HG02973 (cell line): ENCODE measurements around the gene STAB1.
"Not testable (repeated sequence)": the region's sequence is repeated elsewhere in the genome, so short reads cannot be mapped to it uniquely, and the experiment has no call there.

Source experiments
- ATAC-seq: cut with Tn5 transposase; IDR thresholded peaks from one replicate; pipeline ENCODE4 v1.9.1; 2021; ENCODE audit warnings: moderate library complexity; ENCODE audit not compliant: unreplicated experiment

The STAB1 gene

DNA sequence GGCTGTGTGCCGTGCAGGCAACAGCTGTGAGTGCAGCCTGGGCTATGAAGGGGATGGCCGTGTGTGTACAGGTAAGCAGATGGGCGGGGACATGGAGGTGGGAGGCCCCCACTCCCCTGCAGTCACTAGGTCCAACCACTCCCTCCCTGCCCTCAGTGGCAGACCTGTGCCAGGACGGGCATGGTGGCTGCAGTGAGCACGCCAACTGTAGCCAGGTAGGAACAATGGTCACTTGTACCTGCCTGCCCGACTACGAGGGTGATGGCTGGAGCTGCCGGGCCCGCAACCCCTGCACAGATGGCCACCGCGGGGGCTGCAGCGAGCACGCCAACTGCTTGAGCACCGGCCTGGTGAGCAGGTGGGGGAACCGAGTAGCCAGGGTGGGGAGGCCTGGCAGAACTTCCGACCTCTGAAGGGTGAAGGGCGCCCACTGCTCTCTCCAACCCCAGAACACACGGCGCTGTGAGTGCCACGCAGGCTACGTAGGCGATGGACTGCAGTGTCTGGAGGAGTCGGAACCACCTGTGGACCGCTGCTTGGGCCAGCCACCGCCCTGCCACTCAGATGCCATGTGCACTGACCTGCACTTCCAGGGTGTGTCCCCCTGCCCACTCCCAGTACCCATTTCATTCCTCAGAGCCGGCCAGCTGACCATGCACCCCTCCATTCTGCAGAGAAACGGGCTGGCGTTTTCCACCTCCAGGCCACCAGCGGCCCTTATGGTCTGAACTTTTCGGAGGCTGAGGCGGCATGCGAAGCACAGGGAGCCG is 26.9 kb downstream of the STAB1 start:
- ATAC-seq, result no peak

DNA sequence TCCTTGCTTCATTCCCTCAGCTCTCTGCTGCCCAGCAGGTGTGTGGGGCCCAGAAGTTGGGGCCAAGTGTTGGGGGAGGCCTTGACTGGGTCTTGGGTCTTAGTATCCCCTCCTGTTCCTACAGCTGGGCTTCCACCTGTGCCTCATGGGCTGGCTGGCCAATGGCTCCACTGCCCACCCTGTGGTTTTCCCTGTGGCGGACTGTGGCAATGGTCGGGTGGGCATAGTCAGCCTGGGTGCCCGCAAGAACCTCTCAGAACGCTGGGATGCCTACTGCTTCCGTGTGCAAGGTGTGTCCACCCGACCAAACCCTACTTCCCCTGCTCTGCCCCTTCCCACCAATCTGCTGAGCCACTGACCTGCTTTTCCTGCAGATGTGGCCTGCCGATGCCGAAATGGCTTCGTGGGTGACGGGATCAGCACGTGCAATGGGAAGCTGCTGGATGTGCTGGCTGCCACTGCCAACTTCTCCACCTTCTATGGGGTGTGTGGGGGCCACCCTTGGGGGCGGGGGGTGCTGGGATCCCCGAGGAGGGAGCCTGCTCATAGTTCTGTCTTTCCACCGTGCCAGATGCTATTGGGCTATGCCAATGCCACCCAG is 27.6 kb downstream of the STAB1 start:
- no peak for ATAC-seq

DNA sequence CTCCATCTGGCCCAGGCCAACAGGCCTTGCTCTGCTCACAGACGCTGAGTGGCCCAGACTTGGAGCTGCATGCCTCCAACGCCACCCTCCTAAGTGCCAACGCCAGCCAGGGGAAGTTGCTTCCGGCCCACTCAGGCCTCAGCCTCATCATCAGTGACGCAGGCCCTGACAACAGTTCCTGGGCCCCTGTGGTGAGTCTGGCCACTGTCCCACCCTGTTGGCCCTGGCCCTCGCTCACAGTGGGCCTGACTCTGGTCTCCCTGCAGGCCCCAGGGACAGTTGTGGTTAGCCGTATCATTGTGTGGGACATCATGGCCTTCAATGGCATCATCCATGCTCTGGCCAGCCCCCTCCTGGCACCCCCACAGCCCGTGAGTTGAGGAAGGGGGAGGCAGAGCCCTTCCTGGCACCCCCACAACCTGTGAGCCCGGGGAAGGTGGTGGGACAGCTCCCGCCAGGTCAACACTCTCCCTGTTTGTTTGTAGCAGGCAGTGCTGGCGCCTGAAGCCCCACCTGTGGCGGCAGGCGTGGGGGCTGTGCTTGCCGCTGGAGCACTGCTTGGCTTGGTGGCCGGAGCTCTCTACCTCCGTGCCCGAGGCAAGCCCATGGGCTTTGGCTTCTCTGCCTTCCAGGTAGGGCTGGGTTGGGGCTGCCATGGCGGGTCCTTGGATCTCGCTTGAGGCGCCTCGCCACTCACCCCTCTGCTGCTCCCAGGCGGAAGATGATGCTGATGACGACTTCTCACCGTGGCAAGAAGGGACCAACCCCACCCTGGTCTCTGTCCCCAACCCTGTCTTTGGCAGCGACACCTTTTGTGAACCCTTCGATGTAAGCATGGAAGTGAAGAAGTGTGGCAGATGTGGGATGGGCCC is 28.5 kb downstream of the STAB1 start:
- ATAC-seq, result no peak

DNA sequence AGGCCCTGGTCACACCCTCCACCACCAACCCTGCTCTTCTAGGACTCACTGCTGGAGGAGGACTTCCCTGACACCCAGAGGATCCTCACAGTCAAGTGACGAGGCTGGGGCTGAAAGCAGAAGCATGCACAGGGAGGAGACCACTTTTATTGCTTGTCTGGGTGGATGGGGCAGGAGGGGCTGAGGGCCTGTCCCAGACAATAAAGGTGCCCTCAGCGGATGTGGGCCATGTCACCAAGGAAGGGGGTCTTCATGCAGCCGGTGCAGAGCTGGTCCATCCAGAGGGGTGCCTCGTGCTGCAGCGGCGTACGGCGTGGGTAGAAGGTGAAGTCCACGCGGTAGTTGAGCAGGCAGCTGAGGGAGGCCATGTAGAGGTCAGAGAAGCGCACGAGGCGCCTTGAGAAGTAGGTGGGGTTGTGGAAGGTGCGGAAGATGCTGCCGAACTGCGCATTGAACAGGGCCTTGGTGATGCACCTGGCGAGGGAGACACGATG is 29.2 kb downstream of the STAB1 start:
- ATAC-seq, result no peak

DNA sequence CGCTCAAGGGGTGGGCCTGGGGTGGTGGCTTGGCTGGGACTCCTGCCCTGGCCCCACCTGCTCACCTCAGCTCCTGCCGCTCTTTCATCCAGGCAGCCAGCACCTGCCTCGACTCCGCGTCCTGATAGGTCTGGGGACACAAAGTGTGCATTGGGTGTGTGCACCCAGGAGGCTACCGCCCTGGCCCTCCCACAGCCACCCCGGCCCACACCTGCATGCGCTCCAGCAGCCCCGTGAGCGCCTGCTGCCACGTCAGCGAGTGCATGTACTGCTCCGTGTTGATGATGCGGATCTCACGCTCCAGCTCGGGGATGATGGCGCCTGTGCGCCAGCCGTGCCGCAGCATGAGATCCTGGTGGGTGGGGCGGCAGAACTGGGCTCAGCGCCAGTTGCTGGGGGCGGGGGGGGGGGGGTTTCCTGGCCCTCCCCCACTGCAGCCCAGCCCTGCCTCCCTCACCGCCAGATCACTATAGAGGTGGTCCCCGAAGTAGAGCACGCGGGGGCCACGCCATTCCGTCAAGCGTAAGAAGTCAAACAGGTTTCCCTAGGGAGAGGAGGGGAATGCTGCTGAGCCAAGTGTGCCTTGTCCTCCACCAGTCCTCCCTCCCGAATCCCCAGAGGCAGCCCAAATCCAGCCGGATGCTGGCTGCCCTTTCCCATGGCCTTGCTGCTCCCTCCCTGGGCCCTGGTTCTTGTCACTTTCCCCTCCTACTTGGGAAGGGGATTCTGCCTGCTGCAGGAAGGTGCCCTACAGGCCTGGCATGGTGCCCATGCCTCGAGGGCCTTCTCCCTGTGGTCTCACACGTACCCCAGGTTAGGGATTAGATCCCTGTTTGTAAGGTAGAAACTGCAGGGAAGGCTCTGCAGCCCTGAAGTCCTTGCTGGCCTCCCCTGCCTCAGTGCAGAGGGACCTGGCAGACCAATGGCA is 29.9 kb downstream of the STAB1 start:
- no peak for ATAC-seq

DNA sequence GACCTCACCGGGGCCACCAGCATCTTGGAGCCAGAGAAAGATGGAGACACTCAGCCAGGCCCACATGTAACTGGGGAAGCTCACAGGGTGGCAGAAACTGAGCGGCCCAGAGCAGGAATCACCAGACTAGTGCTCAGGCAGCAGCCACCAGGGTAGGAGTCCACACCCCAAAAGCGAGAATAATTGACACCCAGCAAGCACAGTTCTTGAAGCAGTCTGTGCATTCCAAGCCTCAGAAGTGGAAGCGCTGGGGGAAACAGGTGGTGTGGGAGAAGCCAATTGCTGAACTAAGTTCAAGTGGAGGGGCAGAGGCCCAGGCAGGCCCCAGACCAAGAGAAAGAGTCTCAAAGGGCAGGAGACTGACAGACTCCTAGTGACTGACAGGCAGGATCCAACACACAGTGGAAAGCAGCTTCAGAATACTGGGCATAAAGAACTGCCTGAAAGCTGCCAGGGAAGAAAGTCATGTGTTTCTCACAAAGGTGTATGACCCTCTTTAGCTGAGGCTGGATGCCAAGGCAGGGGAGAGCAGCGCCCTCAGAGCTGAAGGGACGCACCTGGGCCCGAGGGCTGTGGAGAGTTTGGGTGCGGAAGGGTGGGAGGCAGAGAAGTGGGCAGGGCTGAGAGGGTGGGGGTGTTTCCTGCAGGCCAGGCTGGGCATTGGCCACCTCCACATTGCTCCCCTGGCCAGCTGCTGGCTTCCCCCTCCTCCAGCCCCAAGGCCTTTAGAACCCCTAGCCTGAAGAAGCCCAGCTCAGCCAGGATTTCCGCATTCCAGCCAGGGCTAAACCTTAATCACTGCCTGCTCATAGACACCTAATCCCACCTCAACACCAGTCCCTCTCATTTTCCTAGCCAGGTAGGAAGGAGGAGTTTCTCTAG is 30.8 kb downstream of the STAB1 start:
- no peak for ATAC-seq

DNA sequence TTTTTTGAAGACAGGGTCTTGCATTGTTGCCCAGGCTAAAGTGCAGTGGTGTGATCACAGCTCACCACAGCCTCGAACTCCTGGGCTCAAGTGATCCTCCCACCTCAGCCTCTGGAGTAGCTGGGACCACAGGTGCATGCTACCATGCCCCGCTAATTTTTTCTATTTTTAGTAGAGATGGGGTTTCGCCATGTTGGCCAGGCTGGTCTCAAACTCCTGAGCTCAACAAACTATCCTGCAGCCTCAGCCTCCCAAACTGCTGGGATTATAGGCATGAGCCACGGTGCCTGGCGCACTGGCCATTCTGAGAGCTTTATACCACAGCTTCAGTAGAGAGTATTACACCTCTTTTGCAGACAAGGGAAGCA is 31.5 kb downstream of the STAB1 start:
- not testable (repeated sequence) for ATAC-seq

DNA sequence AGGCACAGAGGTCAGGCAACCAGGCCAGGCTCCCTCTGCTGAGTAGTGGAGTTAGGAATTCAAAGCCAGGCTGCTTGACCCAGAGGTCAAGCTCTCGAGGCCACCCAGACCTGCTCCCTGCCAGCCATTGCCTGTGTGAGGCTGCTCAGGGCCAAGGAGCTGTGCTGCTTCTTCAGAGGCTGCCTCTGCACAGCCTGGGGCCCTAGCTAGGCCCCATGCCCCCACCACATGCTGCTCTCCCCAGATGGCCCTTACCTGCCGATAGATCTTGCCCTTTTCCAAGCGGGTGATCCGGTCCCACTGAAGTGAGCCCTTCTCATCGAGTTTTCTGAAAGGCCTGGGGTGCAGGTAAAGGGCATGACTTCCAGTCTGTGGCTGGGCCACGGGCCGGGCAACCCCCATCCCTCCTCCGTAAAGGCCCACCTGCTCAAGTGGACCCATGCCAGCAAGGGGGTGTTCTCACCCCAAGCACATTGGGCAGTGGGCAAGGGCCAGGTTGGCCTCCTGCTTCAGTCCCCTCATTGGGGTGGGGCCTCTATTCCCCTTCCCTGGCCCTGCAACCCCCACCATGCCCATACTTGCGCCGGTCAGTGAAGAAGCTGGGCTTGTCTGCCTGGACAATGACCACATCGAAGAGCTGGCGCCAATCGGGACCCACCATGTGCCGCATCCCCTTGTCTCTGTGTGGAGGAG is 32.0 kb downstream of the STAB1 start:
- ATAC-seq, result no peak

DNA sequence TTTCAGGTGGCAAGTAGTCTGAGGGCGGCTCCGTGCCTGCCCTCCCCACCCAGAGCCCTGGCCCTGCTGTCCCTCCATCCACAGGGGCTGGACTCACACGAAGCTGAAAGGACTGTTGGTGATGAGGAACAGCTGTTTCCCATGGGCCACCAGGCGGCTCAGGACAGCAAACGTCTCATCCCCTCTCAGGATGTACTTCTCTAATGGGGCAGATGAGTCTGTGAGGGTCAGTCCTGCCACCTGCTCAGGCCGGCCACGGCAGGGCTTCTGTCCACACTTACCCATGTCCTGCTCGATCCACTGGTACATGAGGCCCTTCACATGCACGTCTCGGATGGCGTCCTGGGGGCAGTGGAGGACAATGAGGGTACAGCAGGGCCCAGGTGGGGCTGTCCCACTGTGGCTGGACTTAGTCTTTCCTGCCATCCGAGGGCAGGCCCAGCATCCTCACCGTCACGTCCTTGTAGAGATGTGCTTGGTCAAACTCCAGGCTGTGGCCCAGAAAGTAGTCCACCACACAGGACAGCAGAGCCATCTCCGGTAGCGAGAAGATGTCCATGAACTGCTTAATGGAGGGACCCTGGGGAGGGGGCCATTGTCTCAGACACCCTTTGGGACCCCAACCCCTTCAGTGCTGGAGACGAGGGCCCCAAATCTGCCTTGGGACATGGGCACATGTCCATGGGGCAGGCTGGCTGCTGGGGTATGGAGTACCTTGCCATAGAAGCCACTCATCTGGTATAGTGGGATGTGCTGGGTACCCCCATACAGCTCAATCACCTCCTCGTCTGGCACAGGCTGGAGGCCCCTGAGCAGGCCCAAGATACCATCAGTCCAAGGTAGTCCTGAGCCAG is 32.8 kb downstream of the STAB1 start:
- no peak for ATAC-seq

DNA sequence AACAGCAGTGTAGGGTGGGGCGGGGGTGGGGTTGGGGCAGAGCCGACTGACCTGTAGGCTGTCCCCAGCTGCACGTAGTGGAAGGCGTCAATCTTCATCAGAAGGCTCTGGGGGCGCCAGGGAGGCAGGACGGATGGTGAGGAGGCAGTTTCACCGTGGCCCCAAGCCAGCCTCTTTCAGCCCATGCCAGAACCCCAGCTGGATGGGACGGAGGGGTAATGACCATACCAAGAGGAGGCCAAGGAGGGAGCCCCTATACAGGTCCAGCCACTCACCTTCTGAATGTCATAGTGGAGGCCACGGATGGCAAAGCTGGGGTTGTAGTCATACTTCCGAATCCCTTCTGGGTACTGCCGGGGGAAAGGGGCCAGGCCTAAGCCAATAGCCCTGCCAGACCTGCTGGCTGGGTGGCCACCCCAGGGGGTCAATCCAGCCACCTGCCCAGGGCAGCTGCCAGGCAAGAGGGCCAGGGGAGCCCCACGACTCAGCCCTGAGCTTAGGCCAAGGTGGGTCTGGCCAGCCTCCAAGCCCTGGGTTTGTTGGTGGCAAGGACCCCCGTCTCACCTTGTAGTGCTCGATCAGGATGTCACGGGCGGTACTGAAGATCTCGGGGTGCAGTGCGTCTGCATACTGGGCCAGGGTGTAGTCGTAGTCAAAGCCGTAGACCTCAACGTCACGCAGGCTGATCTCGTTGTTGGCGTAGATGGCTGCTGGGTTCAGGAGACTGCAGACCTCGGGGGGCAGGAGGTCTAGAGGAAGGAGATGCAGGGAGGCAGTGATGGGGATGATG is 33.6 kb downstream of the STAB1 start:
- ATAC-seq, result no peak

DNA sequence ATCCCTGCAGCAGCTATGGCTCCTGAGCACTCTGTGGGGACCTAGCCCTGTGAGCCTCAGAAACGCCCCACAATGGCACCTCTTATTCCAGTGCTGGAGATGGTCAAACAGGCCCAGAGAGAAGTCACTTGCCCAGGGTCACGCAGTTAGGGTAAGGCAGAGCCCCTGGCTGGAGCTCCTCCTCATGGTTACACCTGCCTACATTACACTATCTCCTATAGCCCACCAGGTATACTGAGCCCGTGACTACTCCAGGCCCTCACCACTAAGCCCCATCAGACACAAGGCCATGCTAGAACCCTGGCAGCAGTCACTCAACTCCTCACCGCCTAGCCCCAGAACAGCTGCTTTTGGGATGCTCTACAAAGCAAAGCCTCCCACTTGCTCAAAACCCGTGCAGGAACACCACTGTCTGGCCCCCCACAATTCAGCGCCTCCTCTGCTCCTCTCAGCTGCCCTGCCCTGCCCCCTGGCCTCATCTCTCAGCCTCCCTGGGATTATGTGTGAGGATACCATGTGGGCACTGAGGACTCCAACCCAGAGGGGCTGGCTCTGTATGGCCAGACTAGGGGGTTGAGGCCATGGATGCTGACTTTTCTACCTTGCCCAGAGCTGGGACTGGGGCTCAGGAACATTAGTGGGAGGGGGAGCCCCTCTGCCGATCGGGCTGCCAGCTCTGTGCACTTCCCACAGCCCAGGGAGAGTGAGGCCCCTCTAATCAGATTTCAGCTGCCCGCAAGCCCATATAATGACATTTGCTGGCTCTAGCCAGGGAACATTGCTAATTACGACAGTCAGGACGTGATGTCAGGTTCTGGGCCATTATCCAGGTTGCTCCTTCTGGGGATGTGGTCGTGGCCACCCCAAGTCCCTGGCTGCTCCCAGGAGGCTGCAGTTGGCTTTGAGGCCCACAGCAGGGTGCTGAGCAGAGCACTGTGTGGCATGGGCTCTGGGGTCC is 34.5 kb downstream of the STAB1 start:
- ATAC-seq, result no peak

DNA sequence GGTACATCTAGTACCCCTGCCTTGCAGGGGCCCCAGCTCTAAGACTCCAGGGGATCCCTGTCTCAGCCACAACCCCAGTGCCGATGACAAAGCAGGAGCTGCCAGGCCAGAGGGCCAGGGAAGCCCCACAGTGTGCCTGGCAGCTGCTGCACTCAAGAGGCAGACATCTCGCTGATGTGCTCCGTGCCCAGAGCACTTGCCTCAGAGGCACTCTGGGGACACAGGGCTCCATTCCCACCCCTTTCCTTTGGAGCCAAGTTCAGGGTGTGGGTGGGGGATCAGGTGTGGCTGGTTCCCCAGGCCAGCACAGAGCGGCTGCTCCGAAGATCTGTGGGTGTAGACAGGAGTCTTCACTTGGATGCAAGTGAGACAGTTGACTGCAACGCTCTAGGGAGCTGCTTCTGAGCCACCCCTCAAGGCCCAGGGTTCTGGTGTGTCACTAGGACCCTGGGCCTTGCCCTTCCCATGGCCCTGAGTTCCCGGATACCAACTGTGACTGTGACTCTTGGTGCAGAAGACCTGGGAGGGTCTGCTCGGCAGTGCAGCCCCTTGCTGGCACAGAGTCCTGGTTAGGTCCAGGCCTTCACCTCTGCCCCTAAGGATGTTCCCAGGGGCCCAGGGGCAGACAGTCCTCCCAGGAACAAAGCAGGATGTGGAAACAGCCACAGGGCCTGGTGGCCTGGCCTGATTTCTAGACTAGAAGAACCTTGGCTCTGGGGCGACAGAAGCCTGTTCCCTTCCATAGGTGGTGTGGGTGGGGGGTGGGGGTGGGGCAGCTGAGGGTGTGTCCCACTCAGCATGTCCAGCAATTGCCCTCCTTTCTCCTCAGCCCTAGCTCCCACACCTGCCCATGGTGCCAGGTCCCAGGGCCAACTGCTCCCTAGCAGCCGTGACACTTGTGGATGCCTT is 36.0 kb downstream of the STAB1 start:
- ATAC-seq, result no peak

DNA sequence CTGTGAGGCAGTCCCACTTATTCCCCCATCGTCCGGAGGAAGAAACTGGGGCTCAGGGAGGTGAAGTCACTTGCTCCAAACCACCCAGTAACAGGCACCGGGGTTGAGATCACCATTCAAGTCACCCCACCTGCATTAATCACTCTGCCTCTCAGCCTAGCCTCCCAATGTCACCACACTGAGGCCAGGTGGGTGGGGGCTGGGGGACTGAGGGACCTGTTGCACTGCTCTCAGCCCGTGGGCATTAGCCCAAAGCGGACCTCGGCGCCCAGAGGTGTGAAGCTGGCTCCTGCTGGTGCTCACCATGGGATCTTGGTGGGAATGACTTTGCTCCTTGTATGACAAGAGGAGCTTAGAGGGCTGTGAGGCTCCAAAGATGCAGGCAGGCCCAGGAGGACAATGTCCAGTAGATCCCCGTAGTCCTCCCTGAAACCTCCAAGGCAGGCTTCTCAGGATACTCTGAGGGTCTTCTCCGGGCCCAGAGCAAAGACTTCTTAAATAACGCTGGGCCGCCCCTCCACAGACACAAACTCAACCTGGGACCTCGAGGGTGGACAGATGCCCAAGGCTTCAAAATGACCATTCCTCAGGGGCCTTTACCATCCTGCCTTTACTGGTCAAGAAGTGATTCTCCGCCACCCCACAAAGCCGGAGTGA is 36.9 kb downstream of the STAB1 start:
- ATAC-seq, result no peak

DNA sequence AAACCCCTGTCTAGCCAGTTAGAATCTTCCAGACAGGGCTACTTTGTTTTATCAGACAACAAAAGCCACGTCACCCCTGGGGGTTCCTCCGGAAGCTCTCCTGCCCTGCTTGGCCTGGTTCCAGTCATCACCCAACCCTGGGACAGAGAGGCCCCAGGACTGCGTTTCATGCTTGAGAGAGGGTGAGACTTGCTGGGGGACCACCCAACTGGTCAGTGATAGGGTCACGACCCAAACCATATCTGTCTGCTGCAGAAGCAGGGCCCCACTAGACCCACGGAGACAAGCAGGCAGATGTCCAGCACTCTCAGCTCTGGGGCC is 37.3 kb downstream of the STAB1 start:
- no peak for ATAC-seq
